Hypothalamus (tissue), 51 donors: ENCODE results near the gene NUDT19.

Experiments
- DNase-seq, 51 donors: peaks; one replicate each; lab custom pipeline; 2025; lab: John Stamatoyannopoulos, UW

The NUDT19 gene

DNA sequence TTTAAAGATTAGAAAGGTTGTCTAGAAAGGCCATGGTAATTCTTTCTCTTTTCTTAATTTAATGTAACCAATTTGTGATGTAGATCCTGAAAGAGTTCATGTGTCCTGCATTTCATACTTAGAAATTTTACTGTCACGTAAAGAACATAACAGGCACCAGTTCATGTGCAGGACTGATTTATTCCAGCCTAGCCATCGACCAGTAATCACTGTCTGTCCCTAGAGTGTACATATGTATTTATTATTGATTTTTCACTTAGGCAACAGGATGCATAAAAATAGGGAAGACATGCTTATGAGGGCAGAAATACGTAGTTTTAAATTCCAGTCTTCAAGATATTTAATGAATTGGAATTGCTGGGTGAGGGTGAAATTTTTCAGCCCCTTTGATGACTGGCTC is 65.6 kb downstream of the NUDT19 start:
- DNase-seq = no peak
